Activated T-cell treated with anti-CD3 and anti-CD28 coated beads, Interleukin-2, amount 50 U/mL, for 24 hours (primary cell): ENCODE results near the gene TRIML2.

ENCODE experiments used
- DNase-seq: peaks from one replicate; pipeline ENCODE4 v3.0.0-alpha.2; 2020
- H3K27ac Mint-ChIP-seq: 2 replicates; pipeline ENCODE4 v1.8.0; 2020; ENCODE audit warnings: mild to moderate bottlenecking, mixed read lengths
- H3K27me3 Mint-ChIP-seq: 2 replicates; pipeline ENCODE4 v1.8.0; 2020; ENCODE audit warnings: mixed read lengths
- H3K36me3 Mint-ChIP-seq: 2 replicates; pipeline ENCODE4 v1.8.0; 2020; ENCODE audit warnings: low read depth, mixed read lengths
- H3K4me1 Mint-ChIP-seq: 2 replicates; pipeline ENCODE4 v1.8.0; 2020; ENCODE audit warnings: low read depth, mixed read lengths
- H3K4me3 Mint-ChIP-seq: 2 replicates; pipeline ENCODE4 v1.8.0; 2020; ENCODE audit warnings: mild to moderate bottlenecking, moderate library complexity, mixed read lengths
- H3K9me3 Mint-ChIP-seq: 2 replicates; pipeline ENCODE4 v1.8.0; 2020; ENCODE audit warnings: mixed read lengths

The TRIML2 gene

DNA sequence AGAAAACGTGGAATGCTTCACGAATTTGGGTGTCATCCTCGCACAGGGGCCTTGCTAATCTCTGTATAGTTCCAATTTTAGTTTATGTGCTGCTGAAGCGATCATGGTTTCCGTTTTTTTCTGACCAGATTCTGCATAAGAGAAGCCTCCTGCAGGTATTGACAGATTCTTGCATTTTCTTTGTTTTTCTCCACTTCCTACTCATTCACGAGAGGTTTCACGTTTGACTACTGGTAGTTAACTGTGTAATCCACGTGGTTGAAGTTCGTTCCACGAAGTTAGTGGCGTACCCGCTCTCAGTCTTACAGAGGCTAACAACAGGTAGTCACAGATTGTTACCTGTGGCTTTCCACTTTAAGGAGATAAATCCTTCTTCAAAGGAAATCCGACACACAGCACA, 12.1 kb upstream of the TRIML2 start:
- no peak overlapping the region for H3K4me3 Mint-ChIP-seq
- no peaks in the 10 kb centered on the region for H3K4me1 Mint-ChIP-seq
- no peaks in the 10 kb centered on the region for H3K36me3 Mint-ChIP-seq
- no peak for DNase-seq
- no peak overlapping the region for H3K27ac Mint-ChIP-seq
- peaks cover 13% of the 10 kb centered on the region for H3K9me3 Mint-ChIP-seq
- H3K27me3 Mint-ChIP-seq = no peaks in the 10 kb centered on the region

DNA sequence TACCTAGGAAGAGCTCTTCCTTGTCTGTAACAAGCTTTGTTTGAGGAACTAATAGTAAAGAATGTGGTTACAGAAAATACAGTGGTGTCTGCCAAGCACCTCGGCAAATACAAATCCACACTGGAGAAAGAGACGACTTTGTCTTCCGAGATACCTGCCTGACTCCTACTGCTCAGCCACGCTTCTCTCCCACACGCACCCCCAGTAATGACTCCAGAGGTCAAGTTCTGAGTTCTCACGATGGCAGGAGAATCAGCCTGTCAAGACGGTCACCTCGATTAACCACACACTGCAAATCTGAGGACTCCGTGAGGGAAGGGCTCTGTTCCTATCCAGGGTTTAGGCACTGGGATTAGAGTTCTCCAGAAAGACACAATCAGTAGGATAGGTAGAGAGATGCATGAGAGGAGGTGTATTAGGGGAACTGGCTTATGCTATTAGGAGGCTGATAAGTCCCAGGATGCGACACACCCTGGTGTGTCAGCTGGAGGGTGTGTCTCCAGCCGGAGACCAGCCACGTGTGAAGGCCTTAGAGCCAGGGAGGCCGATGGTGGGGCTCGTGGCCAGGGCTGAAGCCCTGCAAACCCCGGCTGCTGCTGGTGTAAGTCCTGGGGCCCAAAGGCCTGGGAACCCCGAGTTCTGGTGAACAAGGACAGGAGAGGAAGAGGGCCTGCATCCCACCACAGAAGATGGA, 8.4 kb upstream of the TRIML2 start:
- no peaks in the 10 kb centered on the region for H3K4me1 Mint-ChIP-seq
- H3K9me3 Mint-ChIP-seq = peaks cover 11% of the 10 kb centered on the region
- no peak for DNase-seq
- H3K4me3 Mint-ChIP-seq = no peak overlapping the region
- no peaks in the 10 kb centered on the region for H3K36me3 Mint-ChIP-seq
- H3K27me3 Mint-ChIP-seq = no peaks in the 10 kb centered on the region
- no peak overlapping the region for H3K27ac Mint-ChIP-seq

DNA sequence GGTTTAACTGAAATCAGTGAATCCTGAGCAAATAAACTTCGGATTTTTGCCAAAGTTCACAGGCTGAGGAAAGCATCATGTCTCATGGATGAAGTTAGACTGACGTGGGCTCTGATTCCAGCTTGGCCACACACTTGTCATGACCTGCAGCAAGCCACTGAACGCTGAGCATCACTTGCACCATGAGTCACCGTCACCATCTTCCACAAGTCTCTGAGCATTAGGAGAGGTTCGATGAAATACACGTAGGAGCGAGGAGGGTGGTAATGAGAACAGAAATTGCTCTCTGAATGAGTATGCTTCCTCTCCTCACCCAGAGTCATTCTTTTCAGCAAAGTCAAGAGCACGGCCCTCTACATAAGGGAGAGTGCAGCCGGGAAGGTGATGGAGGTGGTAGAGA, 3.8 kb upstream of the TRIML2 start:
- DNase-seq = no peak
- H3K27ac Mint-ChIP-seq = no peak overlapping the region
- H3K9me3 Mint-ChIP-seq = peaks cover 14% of the 10 kb centered on the region
- H3K36me3 Mint-ChIP-seq = no peaks in the 10 kb centered on the region
- H3K27me3 Mint-ChIP-seq = no peaks in the 10 kb centered on the region
- no peaks in the 10 kb centered on the region for H3K4me1 Mint-ChIP-seq
- H3K4me3 Mint-ChIP-seq = no peak overlapping the region

DNA sequence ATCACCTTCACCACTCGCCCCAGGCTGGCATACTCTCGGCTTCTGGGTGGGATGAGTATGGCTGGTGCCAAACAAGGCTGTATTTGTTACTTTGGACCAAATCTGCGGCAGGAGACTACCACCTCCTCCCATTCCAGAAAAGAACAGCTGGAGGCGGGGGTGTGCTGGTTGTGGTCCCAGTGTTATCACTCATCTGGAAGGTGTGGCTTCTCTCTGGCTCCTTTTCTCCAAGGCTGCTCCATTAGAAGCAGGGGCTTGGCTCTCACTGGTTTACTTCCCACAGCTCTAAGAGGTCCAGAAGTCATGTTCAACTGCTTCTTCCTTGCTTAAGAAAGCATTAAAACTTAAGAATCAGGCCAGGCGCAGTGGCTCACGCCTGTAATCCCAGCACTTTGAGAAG, 2.6 kb upstream of the TRIML2 start:
- H3K9me3 Mint-ChIP-seq = peaks cover 15% of the 10 kb centered on the region

DNA sequence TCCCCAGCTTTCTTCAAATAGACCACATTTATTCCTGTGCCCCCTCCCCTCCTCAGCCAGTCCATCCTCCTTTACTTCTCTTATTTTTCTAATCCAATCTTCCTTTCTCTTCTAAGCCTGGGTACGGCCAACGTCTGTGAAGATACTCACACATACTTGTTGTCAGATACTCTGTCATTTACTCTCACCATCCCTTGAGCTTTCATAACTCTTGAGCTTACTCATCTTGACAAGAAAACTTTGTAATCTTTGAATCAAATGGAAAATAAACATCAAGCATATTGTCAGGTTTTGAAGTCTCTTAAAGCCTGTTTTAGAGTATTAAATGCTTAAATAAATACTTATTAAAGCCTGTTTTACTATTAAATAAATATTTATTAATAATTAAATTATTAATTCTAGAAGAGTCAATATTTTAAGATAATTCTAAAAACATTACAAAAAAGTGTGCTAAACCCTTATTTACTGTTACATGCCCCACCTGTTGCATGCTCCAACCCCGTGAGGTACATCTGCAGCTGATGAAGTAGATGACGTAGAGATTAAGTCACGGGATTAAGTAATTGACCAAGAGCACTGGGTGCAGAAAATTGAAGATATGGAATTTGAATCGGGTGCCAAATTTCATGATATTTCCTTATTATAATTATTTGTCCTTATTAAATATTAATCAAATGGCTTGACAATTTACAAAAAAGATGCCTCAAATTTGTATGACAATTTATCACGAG, 1.5 kb upstream of the TRIML2 start:
- Mint-ChIP-seq H3K4me1 (no peaks in the 10 kb centered on the region), H3K27ac (no peak overlapping the region), H3K9me3 (peaks cover 15% of the 10 kb centered on the region), H3K4me3 (no peak overlapping the region), H3K36me3 (no peaks in the 10 kb centered on the region), H3K27me3 (no peaks in the 10 kb centered on the region)
- DNase-seq = no peak

More for the DNA sequence above, 2.6 kb upstream of the TRIML2 start:
- H3K27me3 Mint-ChIP-seq = no peaks in the 10 kb centered on the region
- H3K4me1 Mint-ChIP-seq = no peaks in the 10 kb centered on the region
- no peak overlapping the region for H3K27ac Mint-ChIP-seq
- no peaks in the 10 kb centered on the region for H3K36me3 Mint-ChIP-seq
- no peak overlapping the region for H3K4me3 Mint-ChIP-seq
- no peak for DNase-seq

DNA sequence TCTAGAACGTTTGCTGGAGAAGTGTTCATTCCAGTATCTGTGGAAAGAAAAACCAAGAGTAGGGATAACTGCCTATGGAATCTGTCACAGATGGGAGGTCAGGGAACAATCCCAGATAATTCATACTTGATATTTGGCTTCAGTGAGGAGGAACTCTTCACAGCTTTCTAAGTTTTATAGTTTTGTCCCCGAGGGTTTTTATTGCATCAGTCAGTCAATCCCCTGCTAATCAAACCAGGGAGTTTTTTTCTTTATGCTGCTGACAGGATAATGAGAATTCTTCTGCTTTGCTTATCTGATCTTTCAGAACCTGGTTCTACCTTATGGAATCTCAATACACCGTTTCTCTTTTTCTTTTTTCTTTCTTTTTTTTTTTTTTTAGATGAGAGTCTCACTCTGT, 633 bp upstream of the TRIML2 start:
- Mint-ChIP-seq H3K4me1 (no peaks in the 10 kb centered on the region), H3K27me3 (no peaks in the 10 kb centered on the region), H3K9me3 (peaks cover 15% of the 10 kb centered on the region), H3K36me3 (no peaks in the 10 kb centered on the region), H3K4me3 (no peak overlapping the region), H3K27ac (no peak overlapping the region)
- no peak for DNase-seq

DNA sequence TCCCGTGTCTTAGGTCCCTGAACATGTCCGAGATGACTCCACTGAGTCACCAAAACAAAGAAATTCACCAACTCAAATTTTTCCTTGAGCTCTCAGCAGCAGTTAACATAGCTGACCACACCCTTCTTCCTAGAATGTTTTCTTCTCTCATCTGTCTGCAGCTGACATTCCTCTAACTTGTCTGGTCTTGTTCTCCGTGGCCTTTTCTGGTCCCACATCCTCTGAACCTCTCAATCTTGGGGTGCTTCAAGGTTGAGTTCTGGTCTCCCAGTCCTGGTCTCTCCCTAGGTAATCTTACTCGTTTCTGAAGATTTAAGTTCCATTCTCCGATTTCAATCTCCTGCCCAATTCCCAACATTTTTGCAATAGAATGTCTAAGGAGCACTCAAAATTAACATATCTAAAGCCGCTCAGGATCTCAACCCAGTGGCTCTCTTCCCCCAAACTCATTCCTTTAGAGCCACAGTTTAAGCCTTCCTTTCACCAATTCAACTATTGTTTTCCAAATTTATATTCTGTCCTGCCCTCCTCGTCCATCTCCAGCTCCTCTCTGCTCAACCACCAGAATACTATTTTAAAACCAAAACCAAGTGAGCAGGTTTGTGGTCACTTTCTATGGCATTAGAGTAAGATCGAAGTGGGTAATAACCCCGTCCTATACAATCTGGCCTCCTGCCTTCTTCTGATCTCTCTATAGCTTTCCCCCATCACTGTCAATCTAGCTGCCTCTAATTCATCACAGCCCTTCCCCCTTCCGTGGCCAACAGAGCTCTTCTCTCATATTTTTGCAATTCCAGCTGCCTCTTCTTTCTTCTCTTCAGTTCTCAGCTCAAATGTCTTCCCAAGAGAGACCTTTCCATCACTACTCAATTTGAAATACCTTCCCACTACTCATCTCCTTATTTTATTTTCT, 1.2 kb downstream of the TRIML2 start:
- no peaks in the 10 kb centered on the region for H3K4me1 Mint-ChIP-seq
- H3K27me3 Mint-ChIP-seq = no peaks in the 10 kb centered on the region
- no peak overlapping the region for H3K4me3 Mint-ChIP-seq
- no peak overlapping the region for H3K27ac Mint-ChIP-seq
- H3K9me3 Mint-ChIP-seq = peaks cover 19% of the 10 kb centered on the region
- no peak for DNase-seq
- H3K36me3 Mint-ChIP-seq = no peaks in the 10 kb centered on the region

DNA sequence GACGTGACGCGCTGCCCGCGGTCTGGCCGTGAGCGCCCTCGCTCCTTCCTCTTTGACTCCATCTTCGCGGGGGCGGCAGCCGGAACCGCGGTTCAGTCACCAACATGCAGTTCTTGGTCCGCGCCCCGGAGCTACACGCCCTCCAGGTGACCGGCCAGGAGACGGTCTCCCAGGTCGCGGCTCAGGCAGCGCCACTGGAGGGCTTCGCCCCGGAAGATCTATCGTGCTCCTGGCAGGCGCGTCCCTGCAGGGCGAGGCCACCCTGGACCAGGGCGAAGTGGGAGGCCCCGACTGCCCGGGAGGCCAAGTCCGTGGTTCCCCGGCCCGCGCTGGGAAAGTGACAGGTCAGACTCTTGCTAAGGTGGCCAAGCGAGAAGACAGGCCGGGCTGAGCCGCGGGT, 2.9 kb downstream of the TRIML2 start:
- H3K27me3 Mint-ChIP-seq = no peaks in the 10 kb centered on the region
- H3K4me1 Mint-ChIP-seq = no peaks in the 10 kb centered on the region
- H3K4me3 Mint-ChIP-seq = no peak overlapping the region
- no peak for DNase-seq
- H3K27ac Mint-ChIP-seq = no peak overlapping the region
- no peaks in the 10 kb centered on the region for H3K36me3 Mint-ChIP-seq
- H3K9me3 Mint-ChIP-seq = peaks cover 18% of the 10 kb centered on the region

DNA sequence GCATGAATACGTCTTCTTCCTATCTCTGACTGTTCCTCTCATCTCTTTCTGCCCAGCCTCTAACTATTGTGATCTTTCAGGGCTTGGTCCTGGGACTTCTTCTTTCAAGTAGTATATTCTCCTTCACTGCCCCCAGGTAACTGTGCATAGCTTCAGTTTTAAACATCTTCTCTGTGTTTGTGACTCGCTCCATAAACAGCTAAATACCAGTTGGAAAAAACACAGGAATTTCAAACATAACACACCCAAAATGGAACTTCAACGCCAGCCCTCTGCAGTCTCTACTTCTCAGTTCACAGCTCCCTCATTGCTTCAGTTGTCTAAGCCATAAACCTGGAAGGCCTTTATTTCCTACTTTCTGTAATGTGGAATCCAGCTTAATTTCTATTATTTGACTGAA, 16.6 kb downstream of the TRIML2 start:
- DNase-seq = no peak
- peaks cover 18% of the 10 kb centered on the region for H3K9me3 Mint-ChIP-seq
- no peaks in the 10 kb centered on the region for H3K4me1 Mint-ChIP-seq
- H3K27ac Mint-ChIP-seq = no peak overlapping the region
- no peaks in the 10 kb centered on the region for H3K27me3 Mint-ChIP-seq
- no peaks in the 10 kb centered on the region for H3K36me3 Mint-ChIP-seq
- no peak overlapping the region for H3K4me3 Mint-ChIP-seq

DNA sequence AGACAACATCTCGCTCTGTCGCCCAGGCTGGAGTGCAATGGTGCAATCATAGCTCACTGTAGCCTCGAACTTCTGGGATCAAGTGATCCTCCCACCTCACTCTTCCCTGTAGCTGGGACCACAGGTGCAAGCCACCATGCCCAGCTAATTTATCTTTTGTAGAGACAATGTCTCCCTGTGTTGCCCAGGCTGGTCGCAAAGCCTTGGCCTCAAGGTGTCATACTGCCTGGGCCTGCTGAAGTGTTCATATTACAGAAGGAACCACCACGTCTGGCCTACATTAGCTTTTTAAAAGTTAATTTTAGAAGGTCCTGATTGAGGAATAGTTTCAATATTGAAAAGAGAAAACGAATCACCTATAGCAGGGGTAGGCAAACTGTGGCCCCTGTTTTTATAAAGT, 22.5 kb downstream of the TRIML2 start:
- no peaks in the 10 kb centered on the region for H3K4me1 Mint-ChIP-seq
- DNase-seq = no peak
- peaks cover 21% of the 10 kb centered on the region for H3K9me3 Mint-ChIP-seq
- H3K4me3 Mint-ChIP-seq = no peak overlapping the region
- H3K27me3 Mint-ChIP-seq = no peaks in the 10 kb centered on the region
- no peak overlapping the region for H3K27ac Mint-ChIP-seq
- no peaks in the 10 kb centered on the region for H3K36me3 Mint-ChIP-seq

DNA sequence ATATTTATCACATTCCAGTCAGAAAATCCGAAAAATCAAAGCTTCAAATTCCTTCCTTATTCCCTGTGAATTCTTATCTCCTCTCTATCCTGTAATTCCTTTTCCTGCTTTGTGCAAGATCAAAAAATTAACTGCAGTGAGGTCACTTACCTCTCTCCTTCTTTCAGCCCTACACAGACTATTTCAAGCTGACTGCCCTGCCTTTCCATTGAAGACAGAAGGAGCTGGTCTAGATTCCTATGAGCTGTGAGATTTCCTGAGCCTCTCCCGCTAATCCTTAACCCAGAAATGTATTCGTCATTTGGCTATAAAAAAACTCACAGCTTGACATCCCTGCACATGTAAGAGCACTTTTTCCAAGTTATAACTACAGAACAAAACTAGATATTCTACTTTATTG, 26.6 kb downstream of the TRIML2 start:
- no peak overlapping the region for H3K27ac Mint-ChIP-seq
- no peaks in the 10 kb centered on the region for H3K27me3 Mint-ChIP-seq
- H3K9me3 Mint-ChIP-seq = peaks cover 12% of the 10 kb centered on the region
- no peaks in the 10 kb centered on the region for H3K4me1 Mint-ChIP-seq
- H3K36me3 Mint-ChIP-seq = no peaks in the 10 kb centered on the region
- no peak for DNase-seq
- H3K4me3 Mint-ChIP-seq = no peak overlapping the region

DNA sequence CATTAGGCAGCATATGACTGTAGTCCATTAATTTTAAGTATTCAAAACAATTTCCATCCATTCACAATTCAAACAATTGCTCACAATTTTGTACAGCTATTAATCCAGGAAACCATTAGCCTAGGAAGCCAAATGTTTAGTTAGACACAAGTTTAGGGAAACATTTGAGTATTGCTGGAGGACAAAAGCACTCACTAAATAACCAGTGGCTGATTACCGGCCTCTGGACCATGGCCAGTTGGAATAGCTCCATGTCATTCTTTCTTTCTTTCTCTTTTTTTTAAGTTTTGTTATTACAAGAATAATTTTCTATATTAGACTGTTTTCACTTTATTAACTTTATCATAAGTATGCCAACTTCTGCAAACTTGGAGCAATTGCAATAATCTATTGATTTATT, 31.3 kb downstream of the TRIML2 start:
- no peak for DNase-seq
- Mint-ChIP-seq H3K27ac (no peak overlapping the region), H3K36me3 (no peaks in the 10 kb centered on the region)

DNA sequence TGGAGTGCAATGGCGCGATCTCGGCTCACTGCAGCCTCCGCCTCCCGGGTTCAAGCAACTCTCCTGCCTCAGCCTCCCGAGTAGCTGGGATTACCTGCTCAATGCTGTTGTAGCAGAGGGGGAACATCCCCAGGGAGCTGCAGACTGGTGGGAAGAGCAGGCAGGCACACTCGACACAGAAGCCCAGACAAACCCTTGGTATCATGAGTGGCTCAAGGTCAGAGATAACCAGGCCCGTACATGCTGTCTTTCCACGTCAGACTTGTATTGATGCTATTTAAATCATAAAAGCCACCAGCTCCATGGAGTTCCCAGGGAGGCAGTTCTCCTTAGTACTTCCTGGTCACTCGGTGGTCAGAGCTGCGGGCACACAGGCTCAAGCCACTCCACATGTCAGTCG, 33.2 kb downstream of the TRIML2 start:
- Mint-ChIP-seq H3K9me3 (peaks cover 4% of the 10 kb centered on the region), H3K4me3 (no peak overlapping the region), H3K36me3 (no peaks in the 10 kb centered on the region), H3K27ac (no peak overlapping the region), H3K27me3 (no peaks in the 10 kb centered on the region), H3K4me1 (no peaks in the 10 kb centered on the region)
- no peak for DNase-seq

More for the DNA sequence above, 31.3 kb downstream of the TRIML2 start:
- H3K4me1 Mint-ChIP-seq = no peaks in the 10 kb centered on the region
- peaks cover 7% of the 10 kb centered on the region for H3K9me3 Mint-ChIP-seq
- no peak overlapping the region for H3K4me3 Mint-ChIP-seq
- H3K27me3 Mint-ChIP-seq = no peaks in the 10 kb centered on the region

DNA sequence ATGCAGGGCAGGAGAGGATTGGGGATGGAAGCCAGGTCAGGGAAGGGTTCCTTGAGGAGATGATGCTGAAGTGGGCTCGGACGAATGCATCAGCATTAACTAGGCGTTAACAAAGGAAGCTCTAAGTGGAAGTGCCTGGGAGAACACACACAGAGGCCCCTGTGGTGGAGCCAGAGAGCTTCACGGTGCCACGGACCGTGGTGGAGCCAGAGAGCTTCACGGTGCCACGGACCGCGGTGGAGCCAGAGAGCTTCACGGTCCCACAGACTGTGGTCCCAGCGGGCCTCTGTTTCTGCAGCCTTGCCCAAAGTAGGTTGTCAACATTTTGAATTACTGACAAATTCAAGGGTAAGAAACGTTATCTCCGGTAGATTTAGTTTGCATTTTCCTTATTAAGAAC, 48.3 kb downstream of the TRIML2 start:
- Mint-ChIP-seq H3K9me3 (peaks cover 5% of the 10 kb centered on the region), H3K4me3 (no peak overlapping the region), H3K36me3 (no peaks in the 10 kb centered on the region), H3K27ac (no peak overlapping the region), H3K27me3 (no peaks in the 10 kb centered on the region), H3K4me1 (no peaks in the 10 kb centered on the region)
- no peak for DNase-seq

DNA sequence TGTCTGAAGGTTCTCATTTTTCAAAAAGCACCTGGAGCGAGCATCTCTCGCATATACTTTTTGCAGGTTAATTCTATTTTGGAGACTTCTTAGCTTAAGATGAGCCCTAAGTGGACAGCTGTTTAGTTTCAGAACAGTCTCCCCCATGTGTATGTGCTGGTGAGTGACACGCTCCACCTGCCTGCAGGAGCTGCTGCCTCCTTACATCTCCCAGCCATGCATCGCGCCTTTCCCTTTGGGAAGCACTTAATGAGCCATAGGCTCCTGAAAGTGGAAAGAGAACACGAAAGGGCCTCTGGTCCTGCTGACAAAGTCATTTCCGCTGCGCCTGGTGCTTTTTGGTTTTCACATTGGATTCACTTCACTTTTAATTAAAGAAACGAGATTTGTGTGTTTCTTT, 56.1 kb downstream of the TRIML2 start:
- Mint-ChIP-seq H3K4me1 (no peaks in the 10 kb centered on the region), H3K4me3 (no peak overlapping the region), H3K36me3 (no peaks in the 10 kb centered on the region), H3K9me3 (peaks cover 12% of the 10 kb centered on the region), H3K27me3 (no peaks in the 10 kb centered on the region), H3K27ac (no peak overlapping the region)
- no peak for DNase-seq
